MM.1S (cell line): ENCODE measurements around the gene OAS3.

Experiments
- CTCF ChIP-seq: fragments of 300-600 bp; sonication (generic); IDR thresholded peaks from 2 replicates; pipeline ENCODE4 v1.5.1; 2016; ENCODE audit warnings: antibody characterized with exemption, low read length, mixed read lengths
- EZH2phosphoT487 ChIP-seq: fragments of 300-600 bp; sonication (generic); IDR thresholded peaks from 2 replicates; pipeline ENCODE4 v1.6.1; 2018; ENCODE audit warnings: antibody characterized with exemption, low read length

- TF ChIP-seq CTCF, result no peak
- no peak for TF ChIP-seq EZH2phosphoT487
These were observed 72.4 kb downstream of the OAS3 start for GRCh38 chr12:113010701-113011100.
